ENCODE data around the gene USP10.

The USP10 gene

DNA sequence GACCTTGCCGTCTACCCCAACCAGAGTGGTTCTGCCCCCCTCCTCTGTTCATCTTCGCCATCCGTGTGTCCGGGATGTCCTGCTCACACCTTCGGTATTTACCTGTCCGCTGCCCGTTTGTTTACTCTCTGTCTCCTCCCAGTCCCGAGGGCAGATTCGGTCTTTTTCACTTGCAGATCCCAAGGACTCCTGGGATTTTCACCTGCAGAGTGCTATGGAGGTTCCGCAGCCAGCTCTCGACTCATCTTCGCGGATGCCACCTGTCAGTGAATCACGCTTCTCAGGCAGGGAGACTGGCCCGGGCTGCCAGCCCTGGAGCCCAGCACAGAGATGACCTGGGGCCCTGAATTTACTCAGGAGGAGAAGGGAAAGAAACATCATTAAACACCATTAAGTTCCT, 128.1 kb downstream of the USP10 start:
- DNase-seq: no peak

DNA sequence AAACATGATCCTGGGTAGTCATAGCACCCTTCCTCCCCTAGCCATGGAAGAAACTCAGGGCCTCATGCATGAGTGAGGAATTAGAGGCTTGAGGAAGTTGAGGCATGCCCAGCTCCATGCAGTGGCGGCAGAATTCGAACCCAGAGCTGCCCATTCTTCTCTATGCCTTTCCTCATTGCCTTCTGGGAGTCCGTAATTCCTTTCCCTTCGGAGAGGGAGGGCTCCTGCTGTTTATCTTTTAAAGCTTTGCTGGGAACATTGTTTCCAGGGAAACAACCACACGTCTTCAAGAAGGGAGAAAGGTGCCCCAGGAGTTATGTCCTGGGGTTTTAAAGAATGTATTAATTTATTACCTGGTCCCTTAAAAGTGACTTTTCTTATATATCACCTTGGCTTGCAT, 128.5 kb downstream of the USP10 start:
- no peak for DNase-seq
